DOHH2 (cell line): ENCODE measurements around the gene ADAM30.

ENCODE experiments used
- H3F3A ChIP-seq: fragments of 200-600 bp; sonication (generic), shearing (Covaris generic); 2 replicates; pipeline ENCODE4 v1.6.0; 2016; ENCODE audit warnings: antibody characterized with exemption, mild to moderate bottlenecking; ENCODE audit not compliant: control insufficient read depth, insufficient read depth
- H3K27ac ChIP-seq: fragments of 200-600 bp; sonication (generic); 2 replicates; pipeline ENCODE4 v1.5.1; 2014; ENCODE audit warnings: low read depth, mild to moderate bottlenecking, low read length, moderate library complexity
- H3K27me3 ChIP-seq: fragments of 200-600 bp; sonication (generic); 2 replicates; pipeline ENCODE4 v1.6.1; 2014; ENCODE audit warnings: mild to moderate bottlenecking, low read length, mixed read lengths; ENCODE audit not compliant: control insufficient read depth
- H3K36me3 ChIP-seq: fragments of 200-600 bp; sonication (generic); 2 replicates; pipeline ENCODE4 v1.6.1; 2014; ENCODE audit warnings: mild to moderate bottlenecking, low read length, moderate library complexity, mixed read lengths; ENCODE audit not compliant: control insufficient read depth
- H3K4me1 ChIP-seq: fragments of 200-600 bp; sonication (generic); 2 replicates; pipeline ENCODE4 v1.6.1; 2014; ENCODE audit warnings: mild to moderate bottlenecking, low read length, mixed read lengths; ENCODE audit not compliant: control insufficient read depth
- H3K4me2 ChIP-seq: fragments of 200-600 bp; sonication (generic); 2 replicates; pipeline ENCODE4 v1.6.0; 2014; ENCODE audit warnings: mild to moderate bottlenecking, low read length, moderate library complexity
- H3K4me3 ChIP-seq: fragments of 200-600 bp; sonication (generic); 2 replicates; pipeline ENCODE4 v1.5.1; 2014; ENCODE audit warnings: mild to moderate bottlenecking, low read length, mixed read lengths
- H3K79me2 ChIP-seq: fragments of 200-600 bp; sonication (generic); 2 replicates; pipeline ENCODE4 v1.6.1; 2014; ENCODE audit warnings: mild to moderate bottlenecking, low read length, mixed read lengths; ENCODE audit not compliant: control insufficient read depth
- H3K9me2 ChIP-seq: fragments of 200-600 bp; sonication (generic); replicated peaks from 2 replicates; pipeline ENCODE4 v1.6.1; 2014; ENCODE audit warnings: mild to moderate bottlenecking, low read length, mixed read lengths; ENCODE audit not compliant: control insufficient read depth
- H3K9me3 ChIP-seq: fragments of 200-600 bp; sonication (generic); 2 replicates; pipeline ENCODE4 v1.6.1; 2014; ENCODE audit warnings: antibody characterized with exemption, low read length, mixed read lengths; ENCODE audit not compliant: control insufficient read depth, insufficient read depth
- H4K20me1 ChIP-seq: fragments of 200-600 bp; sonication (generic); 2 replicates; pipeline ENCODE4 v1.6.0; 2014; ENCODE audit warnings: low read depth, mild to moderate bottlenecking, antibody characterized with exemption, low read length, moderate library complexity; ENCODE audit not compliant: control insufficient read depth, insufficient read depth
- EZH2phosphoT487 ChIP-seq: fragments of 200-600 bp; sonication (generic); IDR thresholded peaks from 2 replicates; pipeline ENCODE4 v1.6.1; 2017; ENCODE audit warnings: borderline replicate concordance, mild to moderate bottlenecking, antibody characterized with exemption, low read length, moderate library complexity, mixed read lengths
- TF ChIP-seq, protein P1 (sequence below): fragments of 200-600 bp; sonication (generic); IDR thresholded peaks from one replicate; pipeline ENCODE4 v1.5.1; 2014; ENCODE audit warnings: antibody characterized with exemption, mild to moderate bottlenecking, low read depth, low read length; ENCODE audit not compliant: poor library complexity, severe bottlenecking

The ADAM30 gene

DNA sequence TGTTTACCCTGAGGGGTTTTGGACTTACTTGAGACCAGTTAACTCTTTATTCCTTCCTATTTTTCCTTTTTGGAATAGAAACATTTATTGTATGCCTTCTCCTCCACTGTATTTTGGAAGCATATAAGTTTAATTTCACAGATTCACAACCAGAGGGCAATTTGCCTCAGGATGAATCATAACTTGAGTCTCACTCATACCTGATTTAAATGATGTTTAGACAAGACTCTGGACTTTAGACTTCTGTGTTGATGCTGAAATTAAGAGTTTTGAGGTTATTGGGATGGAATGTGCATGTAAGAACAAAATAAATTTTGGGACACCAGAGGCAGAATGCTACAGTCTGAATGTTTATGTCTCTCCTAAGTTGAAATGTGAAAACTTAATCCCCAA, 7.1 kb upstream of the ADAM30 start:
- H3K27ac ChIP-seq = no peak overlapping the region
- no peaks in the 10 kb centered on the region for H3K9me2 ChIP-seq
- H3K4me2 ChIP-seq = no peak overlapping the region
- no peaks in the 10 kb centered on the region for H3K36me3 ChIP-seq
- H3K79me2 ChIP-seq = no peaks in the 10 kb centered on the region
- H3K27me3 ChIP-seq = no peaks in the 10 kb centered on the region
- no peaks in the 10 kb centered on the region for H4K20me1 ChIP-seq
- H3K4me1 ChIP-seq = no peaks in the 10 kb centered on the region
- no peaks in the 10 kb centered on the region for H3F3A ChIP-seq
- TF ChIP-seq, protein P1, sequence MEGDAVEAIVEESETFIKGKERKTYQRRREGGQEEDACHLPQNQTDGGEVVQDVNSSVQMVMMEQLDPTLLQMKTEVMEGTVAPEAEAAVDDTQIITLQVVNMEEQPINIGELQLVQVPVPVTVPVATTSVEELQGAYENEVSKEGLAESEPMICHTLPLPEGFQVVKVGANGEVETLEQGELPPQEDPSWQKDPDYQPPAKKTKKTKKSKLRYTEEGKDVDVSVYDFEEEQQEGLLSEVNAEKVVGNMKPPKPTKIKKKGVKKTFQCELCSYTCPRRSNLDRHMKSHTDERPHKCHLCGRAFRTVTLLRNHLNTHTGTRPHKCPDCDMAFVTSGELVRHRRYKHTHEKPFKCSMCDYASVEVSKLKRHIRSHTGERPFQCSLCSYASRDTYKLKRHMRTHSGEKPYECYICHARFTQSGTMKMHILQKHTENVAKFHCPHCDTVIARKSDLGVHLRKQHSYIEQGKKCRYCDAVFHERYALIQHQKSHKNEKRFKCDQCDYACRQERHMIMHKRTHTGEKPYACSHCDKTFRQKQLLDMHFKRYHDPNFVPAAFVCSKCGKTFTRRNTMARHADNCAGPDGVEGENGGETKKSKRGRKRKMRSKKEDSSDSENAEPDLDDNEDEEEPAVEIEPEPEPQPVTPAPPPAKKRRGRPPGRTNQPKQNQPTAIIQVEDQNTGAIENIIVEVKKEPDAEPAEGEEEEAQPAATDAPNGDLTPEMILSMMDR = no peak
- TF ChIP-seq EZH2phosphoT487 = no peak
- no peak overlapping the region for H3K4me3 ChIP-seq
- H3K9me3 ChIP-seq = no peaks in the 10 kb centered on the region

DNA sequence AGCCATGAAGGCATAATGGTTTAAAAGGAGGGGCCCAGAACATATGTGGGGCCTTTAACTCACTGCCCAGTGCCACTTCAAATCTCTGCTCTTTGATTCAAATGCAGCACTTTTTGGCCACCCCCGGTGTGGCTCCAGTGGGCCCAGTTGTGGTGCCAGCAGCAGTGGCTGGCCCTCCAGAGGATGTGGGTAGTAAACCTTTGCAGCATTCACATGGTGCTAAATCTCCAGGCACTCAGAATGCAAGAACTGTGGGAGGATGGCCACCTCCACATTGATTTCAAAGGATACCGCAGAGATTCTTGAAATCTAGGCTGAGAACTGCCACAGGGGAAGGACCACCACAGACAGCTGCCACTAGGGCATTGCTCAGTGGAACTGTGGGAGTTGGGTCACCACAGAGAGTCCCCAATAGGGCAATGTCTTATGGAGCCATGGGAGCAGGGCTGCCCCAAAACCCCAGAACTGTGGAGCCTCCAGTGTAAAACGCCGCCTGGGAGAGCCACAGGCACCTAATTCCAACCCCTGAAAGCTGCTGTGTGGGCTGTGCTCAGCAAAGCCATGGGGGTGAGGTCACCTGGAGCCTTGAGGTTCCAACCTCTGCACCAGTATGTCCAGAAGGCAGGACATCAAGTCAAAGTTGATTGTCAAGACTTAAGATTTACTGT, 6.6 kb upstream of the ADAM30 start:
- Histone ChIP-seq H3K79me2 (no peaks in the 10 kb centered on the region), H4K20me1 (no peaks in the 10 kb centered on the region), H3K4me2 (no peak overlapping the region), H3K36me3 (no peaks in the 10 kb centered on the region), H3K9me2 (no peaks in the 10 kb centered on the region), H3F3A (no peaks in the 10 kb centered on the region), H3K4me1 (no peaks in the 10 kb centered on the region), H3K4me3 (no peak overlapping the region), H3K9me3 (no peaks in the 10 kb centered on the region), H3K27me3 (no peaks in the 10 kb centered on the region), H3K27ac (no peak overlapping the region)
- TF ChIP-seq EZH2phosphoT487 = no peak
- TF ChIP-seq, protein P1 = no peak

DNA sequence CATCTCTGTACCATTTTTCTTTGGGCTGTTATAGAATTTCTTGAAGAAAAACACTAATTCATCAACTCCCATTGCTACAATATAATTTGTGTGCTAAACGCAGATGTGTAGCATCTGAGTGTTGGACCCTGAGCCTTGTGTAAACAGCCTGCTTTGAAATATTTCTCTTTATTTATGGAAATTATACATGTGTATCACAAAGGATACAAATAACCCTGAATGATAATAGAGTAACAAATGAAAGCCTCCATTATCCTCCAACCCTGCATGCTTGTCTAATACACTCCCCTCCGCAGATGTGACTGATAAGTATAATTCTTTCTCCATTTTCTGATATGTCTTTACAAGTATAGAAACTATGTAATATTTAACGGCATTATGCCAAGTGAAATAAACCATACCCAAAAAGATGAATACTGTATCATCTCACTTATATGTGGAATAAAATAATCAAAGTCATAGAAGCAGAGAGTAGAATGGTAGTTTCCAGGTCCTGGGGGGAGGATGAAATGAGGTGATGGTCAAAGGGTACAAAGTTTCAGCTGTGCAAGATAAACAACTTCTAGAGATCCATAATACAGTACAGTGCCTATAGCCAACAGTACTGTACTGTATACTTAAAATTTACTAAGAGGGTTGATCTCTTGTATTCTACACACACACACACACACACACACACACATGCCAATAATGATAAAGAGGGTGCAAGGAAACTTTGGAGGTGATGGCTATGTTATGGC, 2.8 kb upstream of the ADAM30 start:
- H3K79me2 ChIP-seq = no peaks in the 10 kb centered on the region
- no peak overlapping the region for H3K4me2 ChIP-seq
- no peaks in the 10 kb centered on the region for H3F3A ChIP-seq
- H4K20me1 ChIP-seq = no peaks in the 10 kb centered on the region
- H3K9me2 ChIP-seq = no peaks in the 10 kb centered on the region
- no peaks in the 10 kb centered on the region for H3K27me3 ChIP-seq
- no peaks in the 10 kb centered on the region for H3K36me3 ChIP-seq
- TF ChIP-seq, protein P1 = no peak
- TF ChIP-seq EZH2phosphoT487 = no peak
- no peaks in the 10 kb centered on the region for H3K4me1 ChIP-seq
- H3K4me3 ChIP-seq = no peak overlapping the region
- H3K9me3 ChIP-seq = no peaks in the 10 kb centered on the region
- no peak overlapping the region for H3K27ac ChIP-seq
